OCI-LY7 (cell line): ENCODE measurements around the gene TRIM8.

Experiments used
- EZH2phosphoT487 ChIP-seq: fragments of 200-600 bp; sonication (generic); IDR thresholded peaks from 2 replicates; pipeline ENCODE4 v1.6.1; 2018; ENCODE audit warnings: low read depth, borderline replicate concordance, mild to moderate bottlenecking, mixed run types, antibody characterized with exemption, low read length, moderate library complexity, mixed read lengths
- TF ChIP-seq, protein P1 (sequence below): fragments of 200-600 bp; sonication (generic); conservative IDR thresholded peaks from 2 replicates; pipeline ENCODE4 v1.5.1; 2014; ENCODE audit warnings: mild to moderate bottlenecking, antibody characterized with exemption, low read length, moderate library complexity, mixed read lengths

- TF ChIP-seq, protein P1, sequence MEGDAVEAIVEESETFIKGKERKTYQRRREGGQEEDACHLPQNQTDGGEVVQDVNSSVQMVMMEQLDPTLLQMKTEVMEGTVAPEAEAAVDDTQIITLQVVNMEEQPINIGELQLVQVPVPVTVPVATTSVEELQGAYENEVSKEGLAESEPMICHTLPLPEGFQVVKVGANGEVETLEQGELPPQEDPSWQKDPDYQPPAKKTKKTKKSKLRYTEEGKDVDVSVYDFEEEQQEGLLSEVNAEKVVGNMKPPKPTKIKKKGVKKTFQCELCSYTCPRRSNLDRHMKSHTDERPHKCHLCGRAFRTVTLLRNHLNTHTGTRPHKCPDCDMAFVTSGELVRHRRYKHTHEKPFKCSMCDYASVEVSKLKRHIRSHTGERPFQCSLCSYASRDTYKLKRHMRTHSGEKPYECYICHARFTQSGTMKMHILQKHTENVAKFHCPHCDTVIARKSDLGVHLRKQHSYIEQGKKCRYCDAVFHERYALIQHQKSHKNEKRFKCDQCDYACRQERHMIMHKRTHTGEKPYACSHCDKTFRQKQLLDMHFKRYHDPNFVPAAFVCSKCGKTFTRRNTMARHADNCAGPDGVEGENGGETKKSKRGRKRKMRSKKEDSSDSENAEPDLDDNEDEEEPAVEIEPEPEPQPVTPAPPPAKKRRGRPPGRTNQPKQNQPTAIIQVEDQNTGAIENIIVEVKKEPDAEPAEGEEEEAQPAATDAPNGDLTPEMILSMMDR = no peak
- no peak for TF ChIP-seq EZH2phosphoT487
These were observed 26.5 kb upstream of the TRIM8 start for GRCh38 chr10:102617816-102618215.
